Hindlimb muscle (tissue), 1 donor: ENCODE data around the gene EFNA2. TPM values are rescaled to one million over a fixed set of nuclear protein-coding genes. Genes with fewer than 3 reads are reported as not detected.
"Not testable (repeated sequence)": the region's sequence is repeated elsewhere in the genome, so short reads cannot be mapped to it uniquely, and the experiment has no call there.

ENCODE experiments used
- DNase-seq: peaks from one replicate; pipeline ENCODE4 v3.0.0-alpha.2; 2013
- polyA plus RNA-seq: library from polyadenylated mRNA; unstranded; fragments of 120-200 nt; gene quantifications from one replicate; pipeline ENCODE4 v1.2.1, GENCODE V29; 2013; ENCODE audit not compliant: insufficient read length

EFNA2 gene
- polyA plus RNA-seq, result 0.48 TPM

DNA sequence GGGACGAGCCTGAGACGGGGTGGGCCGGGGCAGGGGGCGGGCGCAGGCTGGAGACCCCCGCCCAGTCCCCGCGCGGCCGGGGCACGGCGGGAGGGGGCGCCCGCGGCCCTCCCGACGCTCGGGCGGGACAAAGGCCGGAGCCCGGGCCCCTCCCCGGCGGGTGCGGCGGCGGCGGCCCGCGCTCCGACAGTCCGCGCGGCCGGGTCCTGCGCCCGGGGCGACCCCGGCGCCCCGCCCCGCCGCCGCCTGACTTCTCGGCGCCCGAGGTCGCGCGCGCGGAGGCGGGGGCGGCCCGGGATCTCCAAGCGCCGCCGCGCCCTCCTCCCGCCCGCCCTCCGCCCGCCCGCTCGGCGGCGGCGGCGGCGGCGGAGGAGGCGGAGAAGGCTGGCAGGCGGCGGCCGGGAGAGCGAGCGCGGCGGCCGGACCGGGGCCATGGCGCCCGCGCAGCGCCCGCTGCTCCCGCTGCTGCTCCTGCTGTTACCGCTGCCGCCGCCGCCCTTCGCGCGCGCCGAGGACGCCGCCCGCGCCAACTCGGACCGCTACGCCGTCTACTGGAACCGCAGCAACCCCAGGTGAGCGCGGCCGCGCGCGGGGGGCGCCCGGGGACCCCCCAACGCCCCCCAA lies at the start of gene EFNA2:
TSS of gene EFNA2 (plus strand) at position 137 of the 624 bp plus-strand sequence. CDS start at position 433, 296 bp downstream.
- DNase-seq, result no peak

DNA sequence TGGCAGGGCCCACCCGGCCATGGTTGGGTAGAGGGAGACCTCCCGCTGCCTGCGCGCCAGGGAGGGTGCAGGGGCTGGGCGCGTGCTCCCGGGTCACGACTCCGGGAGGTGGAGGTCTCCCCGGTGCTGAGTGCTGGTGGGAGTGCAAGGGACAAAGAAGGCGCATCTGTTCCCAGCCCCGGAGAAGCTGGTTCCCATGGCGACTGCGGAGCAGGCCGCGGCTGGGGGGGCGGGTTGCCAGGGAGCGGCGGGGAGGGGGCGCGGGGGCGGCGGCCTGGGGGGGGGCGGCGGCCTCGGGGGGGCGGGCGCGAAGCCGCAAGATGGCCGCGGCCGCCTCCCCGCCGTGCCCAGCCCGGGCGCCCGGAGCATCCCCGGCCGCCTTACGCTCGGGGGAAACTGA lies 49.1 kb upstream of the EFNA2 start:
- DNase-seq, result no peak

DNA sequence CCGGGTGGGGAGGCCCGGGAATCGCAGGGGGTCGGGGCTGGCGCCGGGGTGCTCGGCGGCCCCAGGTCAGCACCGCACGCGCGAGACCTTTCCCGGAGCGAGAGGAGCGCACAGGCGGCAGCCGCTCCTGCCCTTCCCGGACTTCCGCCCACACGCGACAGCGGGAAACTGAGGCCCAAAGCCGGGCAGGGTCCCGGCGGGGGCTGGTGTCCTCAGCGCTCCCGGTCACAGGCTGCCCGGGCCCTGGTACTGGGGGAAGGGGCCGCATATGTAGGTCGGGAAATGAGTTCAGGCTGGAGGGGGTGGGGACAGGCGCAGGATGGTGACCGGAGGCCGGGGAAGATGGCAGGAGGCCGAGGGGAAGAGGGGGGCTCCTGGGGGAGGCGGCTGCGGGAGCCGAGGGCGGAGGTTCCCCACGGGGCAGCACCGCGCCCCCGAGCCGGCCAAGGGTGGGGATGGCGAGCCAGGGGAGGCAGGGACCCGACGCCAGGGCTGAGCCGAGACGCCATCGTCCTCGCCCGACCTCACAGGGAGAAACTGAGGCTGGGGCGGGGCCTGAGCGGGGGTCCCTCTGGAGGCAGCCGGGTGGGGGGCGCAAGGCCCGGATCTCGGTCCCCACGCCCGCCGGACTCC lies 48.5 kb upstream of the EFNA2 start:
- DNase-seq, result peak; percentile 46

DNA sequence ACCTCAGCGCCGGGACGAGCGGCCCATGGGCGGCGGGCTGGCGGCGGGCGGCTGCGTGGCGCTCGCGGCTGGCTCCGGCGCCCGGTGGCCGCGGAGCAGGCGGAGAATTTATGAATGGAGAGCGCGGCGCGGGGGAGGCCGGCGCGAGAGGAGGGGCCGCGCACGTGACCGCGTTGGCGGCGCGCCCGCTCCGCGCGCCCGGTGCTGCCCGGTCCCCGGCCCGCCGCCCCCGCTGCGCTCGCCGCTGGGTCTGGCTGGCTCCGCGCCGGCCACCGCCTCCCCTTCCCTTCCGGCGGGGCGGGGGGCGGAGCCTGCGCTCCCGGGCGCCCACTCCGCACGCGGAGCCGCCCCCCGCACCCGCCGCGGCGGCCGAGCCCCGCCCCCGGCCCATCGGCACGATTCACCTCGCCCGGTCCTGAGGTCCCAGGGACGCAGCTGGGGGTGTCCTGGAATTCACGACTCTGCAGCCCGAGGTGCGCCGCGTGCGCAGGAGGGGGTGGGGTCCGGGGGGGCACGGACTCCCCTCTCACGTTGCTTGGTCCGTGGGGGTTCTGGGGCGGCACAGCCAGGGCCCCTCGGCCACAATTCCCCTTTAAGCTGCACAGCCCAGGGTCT lies 47.8 kb upstream of the EFNA2 start, which contains the start of gene CBARP:
TSS of gene CBARP (minus strand) at position 252 of the 615 bp plus-strand sequence. CDS start 1,905 bp downstream, outside the sequence.
- peak; percentile 48 for DNase-seq

DNA sequence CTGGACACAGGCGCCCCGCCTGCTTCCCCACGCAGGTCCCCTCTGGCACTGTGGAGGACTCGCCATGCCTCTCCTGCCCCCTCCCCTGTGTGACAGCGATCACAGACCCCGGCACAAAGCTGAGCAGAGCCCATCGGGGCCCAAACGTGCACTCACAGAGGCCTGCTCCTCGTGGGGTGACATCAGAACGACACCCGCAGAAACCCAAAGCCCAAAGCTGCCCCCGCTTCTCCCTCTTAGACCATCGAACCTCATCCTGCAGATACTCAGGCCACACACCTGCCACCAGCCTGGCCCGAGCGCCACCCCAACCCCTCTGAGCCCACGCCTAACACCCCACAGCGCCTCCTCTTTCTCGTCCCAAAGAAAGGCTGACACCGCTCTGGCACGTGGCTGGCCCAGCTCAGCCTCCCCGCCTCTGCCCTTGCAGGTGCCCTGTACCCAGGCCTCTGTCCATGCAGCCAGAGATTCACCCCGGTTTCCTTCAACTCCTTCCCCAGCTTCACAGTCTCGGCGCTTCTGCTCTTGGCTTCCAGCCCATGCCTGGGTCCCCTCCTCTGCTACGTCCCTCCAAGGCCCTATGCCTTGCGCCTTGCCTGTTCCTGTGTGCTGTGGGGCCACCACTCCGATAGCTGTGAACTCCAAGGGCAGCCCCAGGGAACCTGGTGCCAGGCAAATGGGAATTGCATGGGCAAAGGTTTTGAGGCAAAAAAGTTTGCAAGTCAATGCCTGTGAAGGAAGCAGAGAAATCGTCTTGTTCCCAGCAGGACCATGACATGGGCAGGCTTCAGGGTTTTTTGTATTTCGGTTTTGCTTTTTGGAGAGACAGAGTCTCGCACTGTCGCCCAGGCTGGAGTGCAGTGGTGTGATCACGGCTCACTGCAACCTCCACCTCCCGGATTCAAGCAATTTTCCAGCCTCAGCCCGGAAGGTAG lies 47.0 kb upstream of the EFNA2 start:
- no peak for DNase-seq

DNA sequence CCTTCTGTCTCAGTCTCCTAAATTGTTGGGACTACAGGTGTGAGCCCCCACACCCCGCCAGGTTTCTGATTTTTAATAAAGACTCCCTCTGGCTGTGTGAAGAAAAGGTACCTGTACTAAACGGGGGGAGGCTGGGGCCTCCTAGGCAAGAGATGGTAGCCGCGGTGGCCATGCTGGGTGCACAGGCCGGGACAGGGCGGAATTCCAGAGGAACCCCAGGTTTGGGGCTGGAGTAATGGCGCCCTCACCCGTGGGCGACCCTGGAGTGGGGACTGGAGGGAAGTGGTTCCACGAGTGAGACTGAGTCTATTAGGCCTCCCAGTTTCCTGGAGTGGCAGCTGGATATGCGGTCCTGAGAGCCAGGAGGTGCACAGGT lies 46.3 kb upstream of the EFNA2 start:
- no peak for DNase-seq

DNA sequence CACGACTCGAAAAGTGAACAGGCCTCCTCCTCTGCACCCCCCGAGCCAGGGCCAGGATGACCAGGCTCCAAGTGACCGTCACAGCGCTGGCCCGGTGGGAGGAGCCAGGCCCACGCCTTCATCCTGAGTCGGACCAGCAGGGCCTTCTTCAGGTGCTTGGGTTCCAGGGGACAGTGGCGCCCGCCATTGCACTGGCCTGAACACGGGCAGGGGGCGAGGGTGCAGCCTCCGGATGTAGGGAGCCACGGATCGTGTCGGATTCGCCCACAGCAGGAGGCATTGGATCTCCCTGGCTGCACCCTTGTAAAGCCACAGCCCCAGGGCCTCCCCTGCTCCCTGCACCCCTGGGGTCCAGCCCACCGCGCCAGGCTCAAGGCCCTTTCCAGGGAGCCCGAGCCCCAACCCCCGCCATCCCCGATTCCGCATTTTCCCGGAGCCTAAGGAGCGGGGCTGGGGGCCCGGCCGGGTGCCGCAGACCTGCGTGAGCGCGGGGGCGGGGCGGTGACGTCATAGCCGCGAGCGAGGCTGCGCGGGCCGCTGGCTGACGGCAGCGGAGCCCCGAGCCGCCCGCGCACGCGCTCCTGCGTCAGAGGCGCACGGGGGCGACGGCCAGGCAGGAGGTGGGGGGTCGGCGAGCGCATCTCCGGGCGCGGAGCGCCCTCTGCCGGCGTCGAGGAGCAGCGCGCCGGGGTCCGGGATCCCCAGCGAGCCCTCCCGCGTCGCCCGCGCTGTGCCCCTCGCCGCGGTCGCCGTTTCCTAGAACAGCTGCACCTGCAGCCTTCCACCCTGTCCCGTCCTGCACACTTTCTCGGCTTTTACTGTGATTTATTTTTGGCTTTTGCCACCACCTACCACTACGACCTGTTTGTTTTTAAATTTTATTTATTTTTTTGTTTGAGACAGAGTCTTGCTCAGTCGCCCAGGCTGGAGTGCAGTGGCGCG lies 45.6 kb upstream of the EFNA2 start:
- peak; percentile 94 for DNase-seq

DNA sequence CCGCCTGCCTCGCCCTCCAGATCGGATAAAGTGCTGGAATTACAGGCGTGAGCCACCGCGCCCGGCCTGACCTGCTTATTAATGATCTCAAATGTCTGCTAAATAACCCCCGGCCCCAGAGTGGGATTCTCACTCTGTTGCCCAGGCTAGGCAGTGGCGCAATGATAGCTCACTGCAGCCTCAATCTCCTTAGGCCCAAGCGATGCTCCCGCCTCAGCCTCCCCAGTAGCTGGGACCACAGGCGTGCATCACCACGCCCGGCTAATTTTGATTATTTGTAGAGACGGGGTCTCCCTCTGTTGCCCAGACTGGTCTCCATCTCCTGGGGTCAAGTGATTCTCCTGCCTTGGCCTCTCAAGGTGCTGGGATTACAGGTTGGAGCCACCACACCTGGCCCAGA lies 44.7 kb upstream of the EFNA2 start:
- no peak for DNase-seq

DNA sequence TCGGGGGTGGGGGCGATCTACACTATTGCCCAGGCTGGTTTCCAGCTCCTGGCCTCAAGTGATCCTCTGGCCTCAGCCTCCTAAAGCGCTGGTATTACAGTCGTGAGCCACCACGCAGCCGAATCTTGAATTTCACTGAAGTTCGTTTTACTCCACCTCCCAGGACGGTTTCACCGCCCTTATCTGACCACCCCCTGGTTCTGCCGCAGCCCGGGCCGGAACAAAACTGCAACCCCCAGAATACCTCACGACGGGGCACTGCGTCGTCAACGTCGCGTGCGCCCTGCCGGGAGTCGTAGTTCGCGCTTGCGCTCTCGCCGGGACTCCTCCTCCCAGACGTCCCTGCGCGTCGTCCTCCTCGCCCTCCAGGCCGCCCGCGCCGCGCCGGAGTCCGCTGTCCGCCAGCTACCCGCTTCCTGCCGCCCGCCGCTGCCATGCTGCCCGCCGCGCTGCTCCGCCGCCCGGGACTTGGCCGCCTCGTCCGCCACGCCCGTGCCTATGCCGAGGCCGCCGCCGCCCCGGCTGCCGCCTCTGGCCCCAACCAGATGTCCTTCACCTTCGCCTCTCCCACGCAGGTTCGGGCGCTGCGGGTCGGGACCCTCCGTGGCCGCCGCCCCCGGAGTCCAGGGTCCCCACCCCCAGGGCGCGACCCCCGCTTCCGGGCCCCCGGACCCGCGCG lies 44.1 kb upstream of the EFNA2 start, which contains the start of gene ATP5F1D:
TSS of gene ATP5F1D (plus strand) at position 335 of the 679 bp plus-strand sequence. CDS start at position 435, 100 bp downstream.
- DNase-seq, result peak; percentile 97

DNA sequence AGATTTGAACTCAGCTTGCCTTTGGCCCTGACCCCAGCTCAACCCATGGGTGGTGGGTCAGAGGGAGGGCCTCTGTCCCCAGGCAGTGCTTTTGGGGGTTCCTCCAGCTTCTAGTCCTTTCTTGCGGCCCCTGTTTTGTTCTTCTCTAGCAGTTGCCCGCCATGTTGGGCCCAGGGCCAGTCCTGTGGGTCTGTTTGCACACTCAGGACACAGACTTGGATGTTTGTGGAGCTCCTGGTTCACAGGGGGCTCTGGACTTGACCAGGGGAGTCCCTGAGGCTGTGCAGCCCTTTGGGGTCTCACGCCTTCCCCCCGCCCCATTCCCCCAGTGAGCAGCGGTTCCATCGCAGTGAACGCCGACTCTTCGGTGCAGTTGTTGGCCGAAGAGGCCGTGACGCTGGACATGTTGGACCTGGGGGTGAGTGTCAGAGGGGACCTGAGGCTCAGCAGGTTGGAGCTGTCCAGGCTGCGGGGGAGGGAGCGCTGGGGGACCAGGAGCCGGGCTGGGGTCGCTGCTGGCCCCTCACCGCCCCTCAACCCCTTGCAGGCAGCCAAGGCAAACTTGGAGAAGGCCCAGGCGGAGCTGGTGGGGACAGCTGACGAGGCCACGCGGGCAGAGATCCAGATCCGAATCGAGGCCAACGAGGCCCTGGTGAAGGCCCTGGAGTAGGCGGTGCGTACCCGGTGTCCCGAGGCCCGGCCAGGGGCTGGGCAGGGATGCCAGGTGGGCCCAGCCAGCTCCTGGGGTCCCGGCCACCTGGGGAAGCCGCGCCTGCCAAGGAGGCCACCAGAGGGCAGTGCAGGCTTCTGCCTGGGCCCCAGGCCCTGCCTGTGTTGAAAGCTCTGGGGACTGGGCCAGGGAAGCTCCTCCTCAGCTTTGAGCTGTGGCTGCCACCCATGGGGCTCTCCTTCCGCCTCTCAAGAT lies 41.6 kb upstream of the EFNA2 start:
- peak; percentile 83 for DNase-seq

DNA sequence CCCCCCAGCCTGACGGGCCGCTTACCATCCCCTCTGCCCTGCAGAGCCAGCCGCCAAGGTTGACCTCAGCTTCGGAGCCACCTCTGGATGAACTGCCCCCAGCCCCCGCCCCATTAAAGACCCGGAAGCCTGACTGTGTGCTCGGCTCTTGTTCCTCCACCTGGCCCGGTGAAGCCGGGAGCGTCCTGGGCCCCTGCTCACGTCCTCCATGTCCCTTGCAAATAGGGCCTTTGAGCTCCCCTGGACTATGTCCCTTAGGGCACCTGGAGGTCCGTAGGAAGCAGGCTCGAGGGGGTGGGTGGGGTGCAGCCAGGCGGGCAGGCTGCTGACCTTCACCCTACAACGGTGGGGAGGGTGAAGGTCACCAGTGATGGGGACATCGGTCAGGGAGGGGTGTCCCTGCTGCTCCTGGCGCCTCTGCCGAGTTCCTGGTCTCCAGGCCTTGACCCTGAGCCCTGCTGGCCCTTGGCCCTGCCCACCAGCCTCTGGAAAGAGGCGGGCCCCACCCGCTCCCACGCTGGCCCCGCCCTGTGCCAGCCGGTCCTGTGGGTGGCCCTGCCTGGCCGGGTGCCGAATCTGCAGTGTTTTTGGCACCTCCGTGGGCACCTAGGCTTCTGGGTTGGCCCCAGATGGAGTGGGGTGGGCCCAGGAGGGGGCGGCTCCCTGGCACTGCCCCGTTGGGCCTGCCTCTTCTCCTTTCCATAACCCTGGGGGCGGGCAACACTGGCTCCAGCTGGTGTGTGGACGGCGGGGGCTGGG lies 40.8 kb upstream of the EFNA2 start:
- DNase-seq, result peak; percentile 22

DNA sequence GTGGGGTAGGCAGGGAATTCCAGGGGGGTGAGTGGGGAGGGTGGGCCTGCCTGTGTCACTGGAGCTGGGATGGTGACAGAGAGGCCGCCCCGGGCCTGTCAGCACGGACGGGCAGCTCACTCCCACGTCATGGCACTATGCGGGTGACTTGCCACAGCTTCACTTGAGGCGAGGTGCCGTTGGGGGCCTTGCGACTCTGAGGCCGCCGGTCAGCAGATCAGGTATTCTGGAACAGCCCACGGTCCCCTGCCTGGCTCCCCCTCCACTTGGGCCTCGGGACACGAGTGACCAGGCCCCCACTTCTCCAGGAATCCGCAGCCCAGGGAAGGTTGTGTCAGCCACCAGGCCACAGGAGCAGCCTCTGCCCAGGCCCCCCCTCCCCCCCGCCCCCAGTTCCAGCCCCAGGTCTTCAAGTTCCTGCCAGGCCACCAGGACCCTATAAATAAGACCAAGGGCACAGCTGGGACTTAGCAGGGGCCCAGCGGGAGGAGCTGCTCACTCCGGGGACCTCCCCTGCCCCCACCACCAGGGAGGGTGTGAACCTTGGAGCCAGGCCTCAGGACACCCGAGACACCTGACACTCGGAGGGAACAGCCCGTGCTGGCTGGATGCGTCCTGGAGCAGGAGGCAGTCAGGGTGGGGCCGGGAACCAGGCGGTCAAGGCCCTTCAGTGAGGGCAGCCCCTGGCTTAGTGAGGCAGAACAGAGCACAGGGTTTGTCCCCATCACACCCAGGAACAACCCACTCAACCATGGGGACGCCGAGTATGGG lies 40.0 kb upstream of the EFNA2 start:
- peak; percentile 34 for DNase-seq

DNA sequence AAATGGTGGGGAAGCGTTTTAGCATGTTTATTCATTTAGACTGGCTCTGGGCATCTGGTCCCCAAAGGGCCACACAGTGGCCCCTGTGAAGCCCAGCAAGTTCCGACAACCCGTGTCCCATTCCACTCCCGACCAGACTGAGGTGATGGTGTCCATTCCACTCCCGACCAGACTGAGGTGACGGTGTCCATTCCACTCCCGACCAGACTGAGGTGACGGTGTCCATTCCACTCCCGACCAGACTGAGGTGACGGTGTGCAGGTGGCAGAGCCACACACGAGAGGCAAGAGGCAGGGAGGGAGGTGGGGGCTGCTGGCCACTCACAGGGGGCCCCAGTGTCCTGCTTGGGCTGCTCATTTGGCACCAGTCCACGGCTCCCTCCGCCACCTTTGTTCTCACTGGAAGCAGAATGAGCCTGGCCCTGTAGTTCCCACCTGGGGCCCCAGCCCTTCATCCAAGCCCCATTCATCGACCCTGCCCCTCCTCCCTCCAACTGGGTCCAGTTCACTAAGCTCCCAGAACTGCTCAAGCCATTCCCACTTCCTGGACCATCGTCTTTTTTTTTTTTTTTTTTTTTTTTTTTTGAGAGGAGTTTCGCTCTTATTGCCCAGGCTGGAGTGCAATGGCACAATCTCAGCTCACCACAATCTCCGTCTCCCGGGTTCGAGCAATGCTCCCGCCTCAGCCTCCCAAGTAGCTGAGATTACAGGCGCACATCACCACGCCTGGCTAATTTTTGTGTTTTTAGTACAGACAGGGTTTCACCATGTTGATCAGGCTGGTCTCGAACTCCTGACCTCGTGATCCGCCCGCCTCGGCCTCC lies 39.2 kb upstream of the EFNA2 start:
- DNase-seq, result not testable (repeated sequence)

DNA sequence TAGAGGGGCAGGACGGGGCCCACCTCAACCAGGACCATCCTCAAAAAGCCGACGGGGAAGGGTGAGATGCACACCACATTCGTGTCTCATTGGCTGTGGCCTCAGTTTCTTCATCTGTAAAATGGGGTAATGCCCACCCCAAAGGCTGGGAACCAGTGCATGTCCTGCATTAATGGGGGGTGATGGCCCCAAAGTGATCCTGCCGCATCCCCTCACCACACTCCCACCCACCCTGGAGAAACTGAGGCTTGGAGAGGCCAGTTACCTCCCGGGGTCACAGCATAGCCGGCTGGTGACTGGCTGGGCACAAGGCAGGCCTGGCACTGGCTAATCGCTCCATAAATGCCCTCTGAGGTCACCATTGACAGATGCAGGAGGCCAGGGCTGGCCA lies 37.9 kb upstream of the EFNA2 start:
- no peak for DNase-seq

DNA sequence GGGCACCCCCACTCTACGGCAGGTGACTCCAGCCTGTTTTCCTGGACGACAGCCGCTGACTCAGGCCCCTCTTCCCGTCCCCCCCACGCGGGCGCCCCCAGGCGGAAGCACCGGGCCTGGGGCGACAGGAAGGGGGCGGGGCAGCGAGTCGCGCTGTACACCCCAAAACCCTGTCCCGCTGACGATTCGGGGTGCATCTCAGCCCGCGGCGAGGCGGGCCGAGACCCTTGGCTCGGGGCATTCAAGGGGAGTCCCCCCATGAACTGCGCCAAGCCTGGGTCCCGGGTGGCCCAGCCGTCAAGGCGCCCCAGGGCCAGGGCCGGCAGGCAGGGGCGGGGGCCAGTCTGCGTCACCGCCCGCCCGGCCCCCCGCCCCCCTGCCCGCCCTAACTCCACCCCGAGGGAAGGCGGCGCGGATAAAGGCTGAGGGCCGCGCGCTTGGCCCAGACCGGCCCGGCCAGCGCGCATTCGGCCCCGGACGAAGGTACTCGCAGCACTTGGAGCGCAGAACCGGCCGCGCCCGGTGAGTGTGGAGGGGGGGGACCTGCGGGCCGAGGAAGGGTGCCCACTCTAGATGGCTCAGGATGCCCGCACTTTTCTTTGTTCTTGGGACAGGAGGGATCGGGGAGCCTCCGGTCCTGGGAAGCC lies 37.4 kb upstream of the EFNA2 start, which contains the start of gene MIDN:
TSS of gene MIDN (plus strand) at position 445 of the 647 bp plus-strand sequence. CDS start 1,714 bp downstream, outside the sequence.
- peak; percentile 86 for DNase-seq

DNA sequence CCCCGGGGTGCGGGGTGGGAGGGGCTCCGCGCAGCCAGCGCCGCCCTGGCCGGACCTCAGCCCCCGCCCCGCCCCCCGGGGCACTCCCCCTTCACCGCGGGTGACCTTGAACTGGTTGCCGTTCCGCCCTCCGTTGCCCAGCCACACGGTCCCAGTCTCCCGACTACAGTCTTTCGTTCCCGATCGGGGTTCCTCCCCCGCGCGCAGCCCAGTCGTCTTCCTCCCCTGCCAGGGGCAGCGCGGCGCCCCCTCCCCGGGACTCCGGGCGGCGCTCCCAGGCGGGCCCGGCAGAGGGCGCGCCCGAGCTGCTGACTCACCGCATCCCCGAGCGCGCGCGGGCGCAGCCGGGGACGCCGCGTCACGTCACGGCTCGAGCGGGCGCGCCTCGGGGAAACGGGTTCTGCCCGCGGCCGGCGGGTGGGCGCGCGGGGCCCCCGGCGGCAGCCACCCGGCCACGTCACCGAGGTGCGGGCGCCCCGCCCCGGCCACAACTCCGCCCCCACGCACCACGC lies 36.8 kb upstream of the EFNA2 start:
- peak; percentile 88 for DNase-seq
